ENCODE results near the gene PTPRJ.

PTPRJ gene

DNA sequence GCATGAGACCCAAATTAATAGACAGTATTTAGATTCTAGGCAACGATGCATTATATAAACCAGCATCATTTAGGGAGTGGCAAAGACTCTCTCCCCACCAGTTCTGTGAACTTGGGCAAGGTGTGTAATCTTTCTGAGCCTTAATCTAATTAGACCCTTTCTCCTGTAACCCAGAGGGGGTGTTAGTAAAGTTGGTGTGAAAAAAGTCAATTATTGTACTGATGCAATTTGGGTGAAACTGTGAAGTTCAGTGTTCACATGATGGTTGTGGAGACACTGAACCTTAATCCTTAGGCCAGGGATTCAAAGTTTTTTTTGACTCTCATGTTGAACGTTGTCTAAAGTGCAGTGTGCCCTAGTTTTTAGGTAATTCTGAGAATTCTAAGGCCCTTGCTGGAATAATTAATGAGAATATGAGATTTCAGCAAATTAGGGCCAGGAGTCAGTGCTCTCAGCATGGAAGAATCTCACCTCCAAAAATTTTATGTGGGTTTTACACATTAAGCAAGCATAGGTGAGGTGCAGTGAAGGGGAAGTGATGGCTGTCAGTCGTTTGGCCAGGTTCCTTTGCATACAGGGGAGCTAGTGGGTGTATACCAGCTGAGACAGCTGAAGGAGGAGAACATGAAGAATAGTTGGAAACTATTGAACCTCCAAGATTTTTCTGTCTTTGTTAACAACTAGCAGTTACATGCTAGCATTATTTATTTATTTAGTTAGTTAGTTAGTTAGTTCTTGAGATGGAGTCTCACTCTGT lies 94.2 kb downstream of the PTPRJ start:
- DNase-seq, result no peak

DNA sequence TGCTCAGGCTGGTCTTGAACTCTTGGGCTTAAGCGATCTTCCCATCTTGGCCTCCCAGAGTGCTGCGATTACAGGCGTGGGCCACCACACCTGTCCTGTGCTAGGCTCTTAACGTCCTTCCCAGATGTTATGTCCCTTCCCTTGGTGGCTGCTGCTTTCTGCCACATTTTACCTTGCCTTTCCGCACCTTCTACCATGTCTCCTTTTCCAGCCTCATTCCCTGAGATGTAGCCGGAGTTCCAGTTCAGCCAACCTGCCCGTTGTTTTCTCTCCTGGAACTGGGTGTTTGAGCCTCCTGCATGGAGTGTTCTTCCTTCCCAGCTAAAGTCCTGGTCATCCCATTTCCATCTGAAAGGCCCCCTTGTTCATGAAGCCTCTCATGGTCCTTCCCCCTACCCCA lies 95.3 kb downstream of the PTPRJ start:
- DNase-seq, result no peak

DNA sequence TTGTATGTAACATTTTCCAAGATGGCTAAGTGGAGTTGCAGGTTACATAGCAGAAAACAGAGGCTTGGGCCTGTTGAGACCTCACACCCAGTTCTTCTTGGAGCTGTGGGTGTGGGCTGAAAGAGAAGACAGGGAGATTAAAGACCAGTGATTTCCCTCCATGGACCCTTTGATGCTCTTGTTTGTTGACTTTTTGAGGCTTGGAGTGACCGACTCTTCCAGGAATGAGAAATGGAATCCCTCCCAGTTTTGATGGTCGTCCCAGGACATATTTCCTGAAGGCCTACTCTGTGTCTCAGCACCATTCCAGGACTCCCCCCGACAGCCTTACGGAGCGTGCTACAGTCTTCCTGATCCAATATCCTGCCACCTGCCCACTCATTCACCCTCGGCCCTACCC lies 96.9 kb downstream of the PTPRJ start:
- no peak for DNase-seq

DNA sequence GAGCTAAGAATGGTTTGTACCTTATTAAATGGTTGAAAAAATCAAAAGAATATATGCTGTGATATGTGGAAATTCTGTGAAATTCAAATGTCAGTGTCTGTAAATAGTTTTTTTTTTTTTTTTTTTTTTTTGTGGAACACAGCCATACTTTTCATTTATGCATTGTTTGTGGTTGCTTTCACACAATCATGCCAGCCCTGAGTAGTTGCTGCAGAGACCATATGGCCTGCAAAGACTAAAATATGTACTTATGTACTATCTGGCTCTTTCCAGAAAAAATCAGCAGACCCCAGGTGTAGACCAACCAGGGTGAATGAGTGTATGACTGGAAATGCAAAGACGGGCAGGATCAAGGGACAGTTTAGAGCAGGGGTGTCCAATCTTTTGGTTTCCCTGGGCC lies 98.3 kb downstream of the PTPRJ start:
- no peak for DNase-seq

DNA sequence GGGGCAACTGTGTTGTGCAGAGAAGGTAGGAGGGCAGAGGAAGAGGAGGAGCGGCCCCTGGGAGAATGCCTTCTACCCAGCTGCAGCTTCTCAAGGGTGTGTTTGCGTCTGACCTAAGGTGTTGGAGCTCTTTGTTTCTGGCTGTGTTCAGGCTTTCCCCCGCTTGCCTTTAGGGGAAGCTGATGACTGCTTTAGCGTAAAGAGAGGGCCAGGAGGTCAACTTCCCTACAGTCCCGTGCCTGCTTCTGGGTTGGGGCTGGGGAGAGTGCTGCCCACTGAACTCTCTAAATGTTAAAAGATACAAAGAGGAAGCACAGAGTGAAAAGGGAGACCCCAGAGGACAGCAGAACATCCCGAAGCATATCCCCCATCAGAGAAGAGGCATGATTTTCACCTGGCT lies 99.2 kb downstream of the PTPRJ start:
- no peak for DNase-seq

DNA sequence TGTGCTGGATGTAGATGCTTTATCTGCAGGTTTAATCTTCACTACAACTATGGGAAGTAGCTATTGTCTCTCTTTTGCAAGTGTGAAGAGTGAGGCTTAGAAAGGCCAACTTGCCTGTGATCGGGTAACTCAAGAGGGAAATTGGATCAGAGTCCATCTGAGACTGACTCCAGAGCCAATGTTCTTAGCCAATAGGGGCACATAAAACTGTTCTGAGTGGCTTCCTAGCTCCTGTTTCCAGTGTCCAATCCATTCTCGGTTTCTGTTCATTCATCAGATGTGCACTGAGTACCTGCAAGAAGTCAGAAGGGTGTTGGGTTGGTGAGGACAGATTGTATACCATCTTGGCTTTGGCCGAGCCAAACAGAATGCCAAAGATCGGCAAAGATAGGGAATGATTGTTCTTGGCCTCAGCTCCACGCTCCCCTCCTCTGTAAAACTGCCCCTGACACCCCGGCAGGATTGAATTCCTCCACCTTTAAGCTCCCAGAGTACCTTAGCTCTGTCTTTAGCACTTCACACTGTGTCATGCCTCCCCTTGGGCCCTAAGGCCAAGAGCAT lies 100.0 kb downstream of the PTPRJ start:
- DNase-seq, result no peak

DNA sequence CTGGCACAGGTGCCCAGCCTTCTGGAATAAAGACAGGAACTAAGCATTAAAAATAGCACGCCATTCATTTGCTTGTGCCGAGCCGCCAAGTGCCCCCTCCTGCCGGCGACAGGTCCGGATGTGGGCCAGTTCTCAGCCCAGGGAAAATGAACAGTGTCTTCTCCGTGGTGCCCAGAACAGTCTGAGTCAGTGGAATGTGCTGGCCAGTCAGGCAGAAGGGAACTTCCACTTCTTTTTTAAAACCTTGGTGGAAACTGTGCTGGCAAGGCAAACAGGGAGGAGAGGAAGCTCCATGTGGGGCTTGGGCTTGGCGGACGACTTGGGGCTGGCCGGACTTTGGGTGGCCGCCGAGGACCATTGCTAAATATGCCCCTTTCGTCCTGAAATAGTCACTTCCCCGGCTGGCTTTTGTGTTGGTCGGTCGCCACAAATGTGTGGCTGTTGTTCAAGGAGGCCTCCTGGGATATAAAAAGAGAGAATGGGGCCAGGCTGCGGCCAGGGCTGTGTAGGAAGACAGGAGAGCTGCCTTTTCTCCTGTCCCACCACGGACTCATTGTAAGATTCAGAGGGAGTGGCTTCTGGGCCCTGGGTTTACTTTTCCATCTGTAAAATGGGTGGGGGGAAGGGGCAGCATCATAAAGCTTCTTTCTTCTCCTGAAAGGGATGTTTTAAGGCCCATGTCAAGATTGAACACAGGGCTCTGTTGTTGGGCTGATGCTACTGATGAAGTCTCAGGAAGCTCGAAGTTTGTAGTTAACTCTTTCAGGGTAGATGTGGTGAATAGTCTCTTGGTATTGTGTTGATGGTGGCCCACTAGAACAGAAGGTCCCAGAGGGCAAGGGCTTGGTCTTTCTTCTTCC lies 101.0 kb downstream of the PTPRJ start:
- DNase-seq, result peak; percentile 69

DNA sequence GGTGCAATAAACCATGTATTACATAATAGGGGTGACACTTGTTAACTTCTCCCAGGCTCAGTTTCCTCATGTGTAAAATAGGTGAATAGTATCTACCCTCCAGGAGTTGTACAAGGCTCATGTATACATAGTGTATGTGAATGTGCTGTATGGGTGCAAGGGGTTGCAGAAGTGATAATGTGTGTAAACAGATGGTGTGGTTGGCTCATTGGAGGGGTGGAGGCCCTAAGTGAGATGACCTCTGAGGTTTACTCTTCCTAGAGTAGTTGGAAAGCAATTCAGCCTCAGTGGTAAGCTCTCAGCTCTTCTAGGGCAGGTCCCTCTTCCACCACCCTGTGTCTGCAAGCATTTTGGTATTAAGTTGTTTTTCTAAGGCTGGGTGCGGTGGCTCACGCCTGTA lies 102.4 kb downstream of the PTPRJ start:
- no peak for DNase-seq

DNA sequence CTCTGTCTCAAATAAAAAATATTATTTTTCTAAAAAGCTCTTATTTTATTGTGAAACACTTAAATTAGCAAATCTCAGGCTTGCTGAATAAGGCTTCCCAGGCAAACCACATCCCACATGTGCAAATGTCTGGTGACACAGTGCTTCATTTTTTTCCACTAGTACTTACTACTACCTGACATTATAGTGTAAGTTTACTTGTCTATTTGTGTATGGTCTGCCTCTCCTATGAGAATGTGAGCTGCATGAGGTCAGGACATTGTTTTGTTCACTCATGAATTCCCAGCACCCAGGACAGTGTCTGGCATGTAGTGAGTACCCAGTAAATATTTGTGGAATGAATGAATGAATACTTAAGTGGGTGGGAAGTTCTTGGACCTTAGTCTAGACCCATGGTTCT lies 103.1 kb downstream of the PTPRJ start:
- no peak for DNase-seq

DNA sequence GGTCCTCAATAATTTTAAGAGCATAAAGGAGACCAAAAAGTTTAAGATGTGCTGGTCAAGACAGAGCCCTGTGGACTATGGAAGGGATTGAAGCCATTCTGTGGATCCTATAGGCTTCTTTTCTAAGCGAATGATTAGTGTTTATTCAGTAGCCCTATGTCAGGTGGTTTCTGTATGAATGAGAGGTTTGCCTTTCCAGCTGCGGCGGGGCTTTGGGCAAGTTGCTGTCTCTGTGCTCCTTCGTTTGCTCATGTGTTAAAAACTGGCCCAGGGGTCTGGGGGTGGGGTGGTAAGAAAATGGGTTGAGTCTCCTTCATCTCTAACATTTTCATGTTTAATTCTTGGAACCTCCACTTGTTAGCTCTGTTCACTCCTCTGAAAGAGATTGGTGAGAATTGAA lies 105.3 kb downstream of the PTPRJ start:
- no peak for DNase-seq

DNA sequence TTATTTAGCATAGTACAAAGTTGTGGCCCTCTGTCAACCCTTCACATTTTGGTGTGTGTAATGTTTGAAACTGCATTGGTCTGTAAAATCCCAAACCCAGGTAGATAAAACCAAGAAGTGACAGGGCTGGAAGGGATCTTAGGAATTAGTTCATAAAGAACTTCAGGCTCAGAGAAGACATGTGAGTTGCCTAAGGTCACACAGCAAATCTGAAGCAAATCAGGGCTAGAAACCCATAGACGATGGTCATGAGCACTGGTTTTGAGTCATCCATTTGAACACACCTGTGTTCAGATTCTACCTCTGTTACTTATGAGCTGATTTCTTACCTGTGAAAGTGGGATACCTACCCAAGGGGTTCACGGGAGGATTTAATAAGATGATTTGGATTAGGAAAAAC lies 107.1 kb downstream of the PTPRJ start:
- no peak for DNase-seq

DNA sequence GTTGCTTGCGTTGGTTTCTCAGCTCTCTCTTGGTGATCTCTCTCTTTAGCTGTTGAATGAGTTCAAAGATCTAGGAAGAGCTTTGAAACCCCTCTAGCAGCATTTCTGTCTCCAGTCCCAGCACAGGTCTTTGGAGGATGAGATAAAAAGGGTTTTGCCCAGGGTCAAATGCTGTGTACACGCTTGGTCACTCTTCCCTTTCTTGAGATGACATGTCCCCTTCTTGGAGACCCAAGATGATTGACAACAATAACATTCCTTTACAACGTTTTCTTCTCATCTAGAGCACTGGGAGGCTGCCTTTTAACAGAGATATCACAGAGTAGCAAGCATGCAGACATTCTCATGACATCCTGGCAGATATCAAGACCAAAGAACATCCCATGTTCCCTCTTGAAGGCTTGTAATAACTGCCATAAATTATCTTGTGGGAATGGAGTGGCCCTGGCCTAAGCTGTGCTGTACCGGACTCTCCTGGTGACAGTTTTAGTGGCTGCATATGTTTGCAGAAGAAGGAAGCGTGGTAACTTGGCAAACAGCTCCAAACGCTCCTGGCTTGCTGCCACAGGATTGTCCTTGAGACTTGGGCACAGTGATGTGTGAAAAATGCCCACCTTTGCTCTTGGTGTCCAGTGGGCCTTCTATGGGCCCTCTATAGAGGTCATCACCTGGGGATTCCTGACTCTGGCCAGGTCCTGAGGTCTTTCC lies 107.8 kb downstream of the PTPRJ start:
- DNase-seq, result no peak

DNA sequence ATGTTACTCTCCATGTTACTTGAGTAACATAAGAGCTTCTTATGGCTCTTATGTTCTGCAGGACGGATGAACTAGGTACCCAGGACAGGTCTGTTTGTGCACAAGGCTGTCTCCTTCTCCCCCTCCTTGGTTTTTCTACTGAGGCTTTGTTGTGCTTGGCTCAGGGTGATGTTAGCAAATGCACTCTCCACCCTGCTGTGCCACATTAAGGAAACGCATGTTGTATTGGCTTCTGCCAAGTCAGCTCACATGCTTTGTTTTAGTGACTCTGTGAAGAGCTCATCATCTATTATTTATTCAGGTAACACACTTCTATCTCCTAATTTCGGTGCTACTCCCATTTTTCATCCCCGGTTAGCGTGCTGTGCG lies 108.3 kb downstream of the PTPRJ start:
- DNase-seq, result no peak

DNA sequence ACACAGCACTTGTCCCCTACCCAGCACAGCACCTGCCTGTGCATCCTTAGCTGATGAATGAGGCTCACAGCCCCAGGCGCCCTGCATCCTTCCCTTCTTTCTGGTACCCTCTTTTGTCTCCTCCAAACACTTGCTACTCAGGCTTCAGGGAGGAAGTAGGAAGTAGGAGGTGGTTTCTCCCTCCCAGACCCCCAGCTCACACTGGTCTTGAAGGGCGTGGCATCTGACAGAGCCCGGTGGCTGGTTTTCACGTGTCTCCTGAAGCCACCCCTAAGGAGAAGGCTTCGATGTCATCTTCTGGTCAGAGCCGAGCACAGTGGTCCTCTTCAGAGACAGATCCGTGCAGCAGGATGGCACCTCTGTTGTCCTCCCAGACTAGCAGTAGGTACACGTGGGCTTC lies 109.8 kb downstream of the PTPRJ start:
- no peak for DNase-seq

DNA sequence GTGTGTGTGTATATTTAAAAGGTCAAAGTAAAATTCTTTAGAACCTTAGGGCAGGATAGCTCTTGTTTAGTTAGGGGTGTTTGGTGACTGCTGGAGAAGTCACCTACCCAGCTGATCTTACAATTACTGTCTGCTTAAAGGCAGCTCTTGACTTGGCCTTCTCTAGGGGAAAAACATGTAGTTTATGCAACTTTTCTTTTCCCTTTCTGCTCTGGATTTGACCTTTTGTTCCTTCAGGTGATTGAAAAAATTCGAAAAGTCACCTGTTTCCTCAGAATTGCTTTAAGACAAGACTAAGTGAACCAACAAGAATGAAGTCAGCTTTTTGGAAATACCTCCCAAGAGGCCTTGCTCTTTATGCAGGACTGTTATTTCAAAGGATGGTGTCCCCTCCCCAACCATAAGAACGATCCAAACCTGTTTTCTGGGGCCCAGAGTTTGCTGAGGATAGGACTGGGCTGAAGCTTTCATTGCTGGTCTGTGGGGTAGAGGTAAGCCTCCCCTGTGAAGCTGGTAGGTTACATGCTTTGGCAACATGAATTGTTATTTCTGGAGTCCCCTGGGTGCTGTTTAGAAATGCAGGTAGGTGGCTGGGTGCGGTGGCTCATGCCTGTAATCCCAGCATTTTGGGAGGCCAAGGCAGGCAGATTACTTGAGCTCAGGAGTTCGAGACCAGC lies 111.2 kb downstream of the PTPRJ start:
- no peak for DNase-seq

DNA sequence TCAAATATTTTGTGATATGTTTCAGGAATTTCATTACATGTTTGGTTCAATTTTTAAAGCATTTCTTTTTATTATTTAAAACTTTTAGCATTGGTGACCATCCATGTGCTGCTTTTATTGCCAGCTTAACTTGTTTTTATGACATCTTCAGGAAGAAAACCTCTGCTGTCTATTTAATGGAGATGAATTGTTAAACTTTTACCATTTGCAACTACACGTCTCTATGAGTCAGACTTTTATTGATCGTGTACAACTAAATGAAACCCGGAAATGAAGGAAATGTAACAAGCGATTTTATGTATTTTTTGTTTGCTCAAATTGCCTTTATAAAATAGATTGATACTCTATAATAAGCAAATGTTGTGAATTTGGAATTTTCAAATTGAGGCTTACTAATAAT lies 113.0 kb downstream of the PTPRJ start:
- no peak for DNase-seq

DNA sequence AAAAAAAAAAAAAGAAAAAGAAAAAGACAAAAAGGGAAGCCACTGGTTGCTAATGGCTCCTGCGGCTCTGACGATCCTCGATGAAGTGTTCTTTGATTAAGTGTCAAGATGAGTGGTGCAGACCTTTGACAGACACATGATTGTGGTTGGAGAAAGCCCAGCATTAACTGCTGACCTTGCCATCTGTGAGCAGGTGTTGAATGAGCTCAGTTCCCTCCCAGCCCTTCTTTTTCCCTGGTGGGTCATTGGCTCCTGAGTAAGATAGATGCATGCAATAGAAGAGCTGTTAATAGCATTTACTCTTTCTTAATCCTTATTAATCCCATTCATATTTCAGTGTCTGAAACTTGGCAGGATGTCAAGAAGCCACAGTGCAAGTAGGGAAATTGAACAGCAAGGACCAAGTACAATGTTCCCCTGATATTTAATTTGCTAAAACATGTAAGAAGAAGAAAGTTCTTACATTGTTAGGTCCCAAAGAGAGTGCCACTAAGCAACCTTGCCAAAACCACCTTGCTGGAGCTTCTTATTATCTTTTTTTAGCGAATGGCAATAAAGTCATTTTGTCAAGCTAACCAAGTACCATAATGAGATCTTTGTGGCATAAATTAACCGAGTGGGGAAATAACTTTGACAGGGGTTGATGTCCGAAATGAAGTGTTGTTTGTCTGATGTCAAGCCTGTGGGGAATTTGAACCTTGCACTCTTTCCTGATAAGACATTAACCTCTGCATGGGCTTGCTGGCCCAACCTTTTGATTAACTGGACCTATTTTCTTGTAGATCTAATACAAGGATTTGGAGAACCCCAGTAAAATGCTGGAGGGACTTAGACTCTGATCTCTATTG lies 113.7 kb downstream of the PTPRJ start:
- no peak for DNase-seq

DNA sequence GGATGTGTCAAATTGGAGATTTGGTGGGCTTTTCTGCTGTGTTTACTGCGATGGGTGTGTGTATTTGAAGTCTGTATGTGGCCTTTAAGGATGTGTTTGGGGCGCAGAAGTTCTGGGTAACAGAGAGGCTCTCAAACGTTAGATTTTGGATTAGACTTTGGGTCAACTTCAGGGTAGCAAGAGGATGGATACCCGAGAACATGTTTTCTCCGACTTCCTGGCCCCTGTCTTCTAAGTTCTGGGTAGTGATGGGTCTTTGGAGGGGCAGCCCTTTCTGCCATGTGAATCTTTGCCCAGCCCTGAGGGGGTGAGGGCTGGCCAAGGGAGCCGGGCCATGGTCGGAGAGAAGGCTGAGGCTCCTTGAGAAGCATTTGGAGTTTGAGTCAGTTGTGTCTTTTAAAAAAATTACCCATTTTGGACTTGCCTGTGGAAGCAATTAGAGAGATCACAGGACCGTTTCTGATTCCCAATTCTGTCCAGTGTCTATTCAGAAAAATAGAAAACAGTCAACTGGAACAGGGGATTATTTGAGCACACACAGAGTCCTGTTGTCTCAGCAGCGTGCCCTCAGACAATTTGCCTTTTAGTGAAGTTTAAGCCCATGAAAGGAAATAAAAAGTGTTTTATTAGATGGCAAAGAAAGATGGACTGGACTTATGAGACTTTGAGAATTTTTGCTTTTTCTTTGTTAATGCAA lies 114.4 kb downstream of the PTPRJ start:
- DNase-seq, result no peak

DNA sequence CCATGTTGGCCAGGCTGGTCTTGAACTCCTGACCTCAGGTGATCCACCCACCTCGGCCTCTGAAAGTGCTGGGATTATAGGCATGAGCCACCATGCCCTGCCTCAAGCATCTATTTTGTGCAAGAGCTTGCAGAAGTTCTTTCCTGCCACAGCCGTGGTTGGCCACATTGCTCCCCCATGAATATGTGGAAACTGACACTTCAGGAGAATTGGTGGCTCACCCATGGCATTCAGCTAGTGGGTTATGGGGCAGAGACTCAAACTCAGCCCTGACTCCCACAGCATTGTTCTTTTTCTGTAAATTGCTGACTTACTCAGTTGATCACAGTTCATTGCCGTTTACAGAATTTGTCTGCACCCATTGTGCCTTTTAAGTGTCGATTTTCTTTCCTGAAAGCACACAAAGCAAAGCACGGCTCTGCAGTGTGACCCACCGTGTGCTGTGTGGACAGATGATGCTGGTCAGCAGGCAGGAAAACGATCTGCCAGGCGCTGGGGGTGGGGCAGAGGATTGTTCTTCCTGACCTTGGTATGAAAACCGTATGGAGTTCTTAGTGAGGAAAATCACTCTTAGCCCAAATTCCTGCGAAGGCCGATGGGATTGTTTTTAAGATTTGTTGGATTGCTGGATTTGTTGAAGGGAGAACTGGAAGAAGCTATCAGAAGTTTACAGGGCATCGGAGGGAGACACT lies 115.6 kb downstream of the PTPRJ start:
- no peak for DNase-seq
